Neuronal stem cell (in vitro differentiated cells): ENCODE results near the gene CACNB4.

Experiments
- DNase-seq: peaks from one replicate; pipeline ENCODE4 v3.0.0-alpha.2; 2013; ENCODE audit warnings: low spot score
- H2AFZ ChIP-seq: one replicate; pipeline ENCODE4 v1.6.1; 2013; ENCODE audit warnings: mild to moderate bottlenecking, low read length, inconsistent platforms
- H2AK5ac ChIP-seq: 2 replicates; pipeline ENCODE4 v1.6.1; 2013; ENCODE audit warnings: low read depth, mild to moderate bottlenecking, inconsistent platforms, low read length, moderate library complexity, mixed read lengths
- H2BK120ac ChIP-seq: 2 replicates; pipeline ENCODE4 v1.6.1; 2013; ENCODE audit warnings: low read depth, mild to moderate bottlenecking, inconsistent platforms, low read length, moderate library complexity, mixed read lengths
- H2BK12ac ChIP-seq: one replicate; pipeline ENCODE4 v1.6.1; 2013; ENCODE audit warnings: low read length, inconsistent platforms
- H2BK15ac ChIP-seq: 2 replicates; pipeline ENCODE4 v1.6.1; 2013; ENCODE audit warnings: mild to moderate bottlenecking, low read length, inconsistent platforms, mixed read lengths
- H2BK5ac ChIP-seq: one replicate; pipeline ENCODE4 v1.6.1; 2013; ENCODE audit warnings: inconsistent platforms, mild to moderate bottlenecking, low read length, moderate library complexity
- H3K14ac ChIP-seq: one replicate; pipeline ENCODE4 v1.6.1; 2013; ENCODE audit warnings: low read length, inconsistent platforms
- H3K18ac ChIP-seq: 2 replicates; pipeline ENCODE4 v1.6.1; 2013; ENCODE audit warnings: low read length, inconsistent platforms
- H3K23ac ChIP-seq: 2 replicates; pipeline ENCODE4 v1.6.1; 2013; ENCODE audit warnings: low read depth, mild to moderate bottlenecking, mixed read lengths, low read length, inconsistent platforms; ENCODE audit not compliant: poor library complexity
- H3K27ac ChIP-seq: replicated peaks from 3 replicates; pipeline ENCODE4 v1.5.1; 2013; ENCODE audit warnings: low read length, inconsistent platforms
- H3K27me3 ChIP-seq, 3 experiments: 2 replicates each; pipeline ENCODE4 v1.6.1; 2013; ENCODE audit warnings: low read length in 3 of 3, mild to moderate bottlenecking in 2 of 3, inconsistent platforms in 1 of 3, low read depth in 1 of 3, mixed read lengths in 1 of 3, moderate library complexity in 1 of 3; ENCODE audit not compliant: control insufficient read depth in 3 of 3, insufficient read depth in 3 of 3
- H3K36me3 ChIP-seq, 2 donors: replicated peaks in 1 of 2; 2 replicates each; pipeline ENCODE4 v1.6.1; 2013; ENCODE audit warnings: low read length in 2 of 2; ENCODE audit not compliant: control insufficient read depth in 2 of 2, insufficient read depth in 2 of 2
- H3K4ac ChIP-seq: 2 replicates; pipeline ENCODE4 v1.6.1; 2013; ENCODE audit warnings: inconsistent platforms, mild to moderate bottlenecking, low read length, moderate library complexity
- H3K4me1 ChIP-seq, 2 donors: 1 replicate in 1 of 2; 2 replicates in 1 of 2; pipeline ENCODE4 v1.6.1; 2013; ENCODE audit warnings: low read length in 2 of 2, low read depth in 1 of 2; ENCODE audit not compliant: control insufficient read depth in 2 of 2, insufficient read depth in 1 of 2
- H3K4me2 ChIP-seq: one replicate; pipeline ENCODE4 v1.6.1; 2013; ENCODE audit warnings: mild to moderate bottlenecking, low read length, inconsistent platforms; ENCODE audit not compliant: insufficient read depth, poor library complexity, severe bottlenecking
- H3K4me3 ChIP-seq, 2 donors: 2 replicates each; pipeline ENCODE4 v1.5.1; 2013; ENCODE audit warnings: low read length in 2 of 2, mild to moderate bottlenecking in 2 of 2, inconsistent platforms in 1 of 2, moderate library complexity in 1 of 2
- H3K79me1 ChIP-seq: one replicate; pipeline ENCODE4 v1.6.1; 2013; ENCODE audit warnings: low read depth, mild to moderate bottlenecking, inconsistent platforms, low read length, moderate library complexity
- H3K9ac ChIP-seq: one replicate; pipeline ENCODE4 v1.6.1; 2013; ENCODE audit warnings: mild to moderate bottlenecking, low read depth, low read length, inconsistent platforms; ENCODE audit not compliant: poor library complexity
- H3K9me3 ChIP-seq, 2 donors: replicated peaks in 1 of 2; 2 replicates each; pipeline versions ENCODE3 to v1.6.1; 2013; ENCODE audit warnings: low read length in 2 of 2, mild to moderate bottlenecking in 2 of 2, inconsistent platforms in 1 of 2, low read depth in 1 of 2, mixed read lengths in 1 of 2, moderate library complexity in 1 of 2; ENCODE audit not compliant: control insufficient read depth in 2 of 2, insufficient read depth in 1 of 2
- H4K8ac ChIP-seq: one replicate; pipeline ENCODE4 v1.6.1; 2013; ENCODE audit warnings: low read depth, mild to moderate bottlenecking, inconsistent platforms, low read length, moderate library complexity
- H4K91ac ChIP-seq: one replicate; pipeline ENCODE4 v1.6.1; 2013; ENCODE audit warnings: low read length, low read depth, mild to moderate bottlenecking, inconsistent platforms; ENCODE audit not compliant: poor library complexity
- WGBS, 2 donors: extraction: QIAGEN DNeasy Blood & Tissue Kit; methylation state at CpG; one replicate each; pipeline ENCODE4 v1.1.7; 2013; ENCODE audit warnings: missing lambda C conversion rate in 2 of 2, mixed read lengths in 1 of 2; ENCODE audit not compliant: insufficient read length in 2 of 2, insufficient replicate concordance in 1 of 2; ENCODE audit errors: extremely low coverage in 2 of 2; 5-methylcytosine and 5-hydroxymethylcytosine counted together

The CACNB4 gene

GRCh38 chr2:151849413-151850010 is 249.3 kb downstream of the CACNB4 start:
- no peak overlapping the region for H3K9ac ChIP-seq
- WGBS, 2 donors: no CpG with 5 or more reads among the region's 4 CpGs
- no peak for DNase-seq
- H3K4me2 ChIP-seq: no peak overlapping the region
- H3K4me3 ChIP-seq: no peak overlapping the region
- H3K18ac ChIP-seq: no peak overlapping the region
- H2AK5ac ChIP-seq: no peak overlapping the region
- H4K8ac ChIP-seq: no peak overlapping the region
- H3K23ac ChIP-seq: no peak overlapping the region
- no peaks in the 10 kb centered on the region for H3K27me3 ChIP-seq
- no peaks in the 10 kb centered on the region for H3K9me3 ChIP-seq
- H3K27ac ChIP-seq: no peak overlapping the region
- H3K79me1 ChIP-seq: no peaks in the 10 kb centered on the region
- H3K36me3 ChIP-seq: no peaks in the 10 kb centered on the region
- H3K4me1 ChIP-seq: peaks cover 2 to 5% of the 10 kb centered on the region in 2 donors
- H4K91ac ChIP-seq: no peak overlapping the region
- H2BK120ac ChIP-seq: no peak overlapping the region
- H2BK15ac ChIP-seq: no peak overlapping the region
- H3K14ac ChIP-seq: no peak overlapping the region
- H2BK5ac ChIP-seq: no peak overlapping the region
- no peak overlapping the region for H2AFZ ChIP-seq
- no peak overlapping the region for H3K4ac ChIP-seq
- no peak overlapping the region for H2BK12ac ChIP-seq

- no peaks in the 10 kb centered on the region for H3K27me3 ChIP-seq
- DNase-seq: no peak
- H3K9me3 ChIP-seq: no peaks in the 10 kb centered on the region
- no peak overlapping the region for H2BK5ac ChIP-seq
- H3K4me1 ChIP-seq: peaks cover 0 to 3% of the 10 kb centered on the region in 2 donors
- H3K4me3 ChIP-seq: no peak overlapping the region
- H3K9ac ChIP-seq: no peak overlapping the region
- no peak overlapping the region for H3K18ac ChIP-seq
- no peak overlapping the region for H3K14ac ChIP-seq
- H4K8ac ChIP-seq: no peak overlapping the region
- no peak overlapping the region for H2BK12ac ChIP-seq
- H3K4ac ChIP-seq: no peak overlapping the region
- H2BK15ac ChIP-seq: no peak overlapping the region
- H3K27ac ChIP-seq: no peak overlapping the region
- H2BK120ac ChIP-seq: no peak overlapping the region
- no peak overlapping the region for H4K91ac ChIP-seq
- WGBS, 2 donors: no CpG with 5 or more reads among the region's 2 CpGs
- no peaks in the 10 kb centered on the region for H3K79me1 ChIP-seq
- H3K23ac ChIP-seq: no peak overlapping the region
- H3K36me3 ChIP-seq: peaks cover 0 to 6% of the 10 kb centered on the region in 2 donors
- H2AFZ ChIP-seq: no peak overlapping the region
- H3K4me2 ChIP-seq: no peak overlapping the region
- H2AK5ac ChIP-seq: no peak overlapping the region
Observed at GRCh38 chr2:151845884-151846283, 253.0 kb downstream of the CACNB4 start.

GRCh38 chr2:151845481-151845880 is 253.4 kb downstream of the CACNB4 start:
- no peak overlapping the region for H3K18ac ChIP-seq
- no peaks in the 10 kb centered on the region for H3K27me3 ChIP-seq
- no peak overlapping the region for H2AK5ac ChIP-seq
- H3K36me3 ChIP-seq: peaks cover 0 to 10% of the 10 kb centered on the region in 2 donors
- no peak overlapping the region for H3K14ac ChIP-seq
- H2BK12ac ChIP-seq: no peak overlapping the region
- no peak overlapping the region for H2BK120ac ChIP-seq
- DNase-seq: no peak
- H4K8ac ChIP-seq: no peak overlapping the region
- H4K91ac ChIP-seq: no peak overlapping the region
- H3K4me2 ChIP-seq: no peak overlapping the region
- no peak overlapping the region for H3K4ac ChIP-seq
- H2BK5ac ChIP-seq: no peak overlapping the region
- no peak overlapping the region for H3K9ac ChIP-seq
- no peaks in the 10 kb centered on the region for H3K79me1 ChIP-seq
- no peak overlapping the region for H3K4me3 ChIP-seq
- no peak overlapping the region for H3K23ac ChIP-seq
- no peak overlapping the region for H2AFZ ChIP-seq
- no peak overlapping the region for H2BK15ac ChIP-seq
- peaks cover 0 to 3% of the 10 kb centered on the region in 2 donors for H3K4me1 ChIP-seq
- no peaks in the 10 kb centered on the region for H3K9me3 ChIP-seq
- H3K27ac ChIP-seq: no peak overlapping the region
- WGBS, 2 donors: no CpG with 5 or more reads among the region's 4 CpGs

GRCh38 chr2:151844211-151844896 is 254.5 kb downstream of the CACNB4 start:
- Histone ChIP-seq H2AFZ (no peak overlapping the region), H2AK5ac (no peak overlapping the region), H2BK12ac (no peak overlapping the region), H3K14ac (no peak overlapping the region), H4K91ac (no peak overlapping the region), H3K27me3 (no peaks in the 10 kb centered on the region), H2BK15ac (no peak overlapping the region), H3K27ac (no peak overlapping the region), H3K23ac (no peak overlapping the region), H3K9ac (no peak overlapping the region), H3K36me3 (peaks cover 0 to 13% of the 10 kb centered on the region in 2 donors), H3K9me3 (no peaks in the 10 kb centered on the region), H3K4me2 (no peak overlapping the region), H3K4me3 (no peak overlapping the region), H3K4me1 (peaks cover 0 to 3% of the 10 kb centered on the region in 2 donors), H2BK5ac (no peak overlapping the region), H4K8ac (no peak overlapping the region), H3K18ac (no peak overlapping the region), H3K4ac (no peak overlapping the region), H2BK120ac (no peak overlapping the region), H3K79me1 (no peaks in the 10 kb centered on the region)
- no CpG with 5 or more reads among the region's 6 CpGs for WGBS, 2 donors
- no peak for DNase-seq
